NCI-H446 (cell line): ENCODE data around the gene OR8H3.
"Not testable (repeated sequence)": the region's sequence is repeated elsewhere in the genome, so short reads cannot be mapped to it uniquely, and the experiment has no call there.

Experiments used
- DNase-seq, 2 experiments: peaks; one replicate each; lab custom pipeline; 2025; lab: John Stamatoyannopoulos, UW

The OR8H3 gene

GRCh38 chr11:56122073-56122472, at the start of gene OR8H3:
OR8H3 (plus strand) TSS chr11:56122373; CDS start chr11:56122373, 0 bp downstream.
- DNase-seq, result no peak

GRCh38 chr11:56089697-56090096, 32.5 kb upstream of the OR8H3 start:
- no peak for DNase-seq

- DNase-seq, result no peak
Measured at GRCh38 chr11:56093008-56093407, 29.2 kb upstream of the OR8H3 start, which contains the start of gene OR8I2. OR8I2 (plus strand) TSS chr11:56093308; CDS start chr11:56093308, 0 bp downstream.

GRCh38 chr11:56103210-56103737, 18.9 kb upstream of the OR8H3 start, which contains the start of gene OR8H2:
OR8H2 (plus strand) TSS chr11:56103687; CDS start chr11:56105043, 1,356 bp downstream.
- DNase-seq, result no peak

GRCh38 chr11:56140151-56140661, 18.0 kb downstream of the OR8H3 start, which contains the start of gene OR8J3:
OR8J3 (minus strand) TSS chr11:56140201; CDS start chr11:56137718, 2,483 bp downstream.
- DNase-seq, result no peak

- DNase-seq, result not testable (repeated sequence)
Measured at GRCh38 chr11:56143681-56144080, 21.5 kb downstream of the OR8H3 start.

GRCh38 chr11:56151376-56151775, 29.2 kb downstream of the OR8H3 start:
- DNase-seq, result no peak

GRCh38 chr11:56152333-56152732, 30.2 kb downstream of the OR8H3 start:
- DNase-seq, result peak in 1 of 2 experiments; percentile 33

GRCh38 chr11:56160217-56160616, 38.0 kb downstream of the OR8H3 start, which contains the start of gene OR8K5:
OR8K5 (minus strand) TSS chr11:56160317; CDS start chr11:56160317, 0 bp downstream.
- DNase-seq, result no peak

- no peak for DNase-seq
Measured at GRCh38 chr11:56163804-56164203, 41.6 kb downstream of the OR8H3 start.

- no peak for DNase-seq
Measured at GRCh38 chr11:56172256-56172830, 50.2 kb downstream of the OR8H3 start.
